GM12875 (cell line): Measurements from ENCODE around the gene PKLR.
"Not testable (repeated sequence)": the region's sequence is repeated elsewhere in the genome, so short reads cannot be mapped to it uniquely, and the experiment has no call there.

ENCODE experiments used
- H3K4me3 ChIP-seq: one replicate; pipeline ENCODE4 v1.5.1; 2011; ENCODE audit warnings: low read depth, low read length, control low read depth
- CTCF ChIP-seq: IDR thresholded peaks from 2 replicates; pipeline ENCODE4 v1.5.1; 2011; ENCODE audit warnings: low read depth, mild to moderate bottlenecking, control low read depth, inconsistent platforms, low read length, moderate library complexity, borderline replicate concordance; ENCODE audit not compliant: insufficient read depth

PKLR gene

GRCh38 chr1:155301342-155301841, at the start of gene PKLR:
TSS of gene PKLR (minus strand) at chr1:155301438. CDS start at chr1:155301395, 43 bp downstream.
- TF ChIP-seq CTCF: no peak
- H3K4me3 ChIP-seq: no peak within 1 kb of the TSS

- no peak overlapping the region for H3K4me3 ChIP-seq
- no peak for TF ChIP-seq CTCF
Observed at GRCh38 chr1:155342842-155343241, 41.6 kb upstream of the PKLR start.

DNA sequence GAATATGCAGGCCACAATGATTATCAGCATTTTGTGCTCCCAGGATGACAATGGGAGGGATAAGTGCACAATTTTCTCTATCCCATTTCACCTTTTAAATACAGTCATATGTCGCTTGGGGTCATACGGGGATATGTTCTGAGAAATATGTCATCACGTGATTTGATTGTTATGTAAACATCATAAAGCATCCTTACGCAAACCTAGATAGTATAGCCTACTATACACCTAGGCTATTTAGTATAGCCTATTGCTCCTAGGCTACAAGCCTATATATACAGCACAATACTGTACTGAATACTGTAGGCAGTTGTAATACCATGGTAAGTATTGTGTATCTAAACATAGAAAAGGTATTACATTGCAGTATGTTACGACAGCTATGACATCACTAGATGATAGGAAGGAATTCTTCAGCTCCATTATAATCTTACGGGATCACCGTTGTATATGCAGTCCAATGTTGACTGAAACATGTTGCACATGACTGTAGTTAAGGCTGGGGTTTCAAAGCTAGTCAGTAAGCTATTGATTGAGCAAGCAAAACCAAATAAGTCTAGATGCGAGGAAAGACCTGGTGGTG, 38.4 kb upstream of the PKLR start:
- no peak for TF ChIP-seq CTCF
- H3K4me3 ChIP-seq: no peak overlapping the region

DNA sequence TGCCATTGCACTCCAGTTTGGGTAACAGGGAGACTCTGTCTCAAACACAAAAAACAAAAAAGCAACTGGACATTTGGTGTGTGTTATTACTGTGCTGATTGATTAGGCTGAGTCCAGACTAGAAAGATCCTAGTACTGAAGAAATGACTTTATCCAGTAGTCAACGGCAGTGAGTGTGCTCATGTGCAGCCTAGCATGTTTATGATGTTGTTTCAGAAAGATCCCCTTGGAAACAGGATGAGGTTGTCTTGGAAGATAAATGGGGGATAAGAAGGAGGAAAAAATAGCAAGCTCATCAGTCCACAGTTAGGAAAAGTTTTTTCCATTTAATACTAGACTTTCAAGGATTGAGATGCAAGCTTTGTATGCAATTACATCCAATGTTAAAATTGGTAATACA, 33.7 kb upstream of the PKLR start:
- H3K4me3 ChIP-seq: no peak overlapping the region
- no peak for TF ChIP-seq CTCF

GRCh38 chr1:155329980-155330598, 28.9 kb upstream of the PKLR start:
- TF ChIP-seq CTCF: no peak
- no peak overlapping the region for H3K4me3 ChIP-seq

GRCh38 chr1:155328856-155329255, 27.6 kb upstream of the PKLR start:
- H3K4me3 ChIP-seq: not testable (repeated sequence)

DNA sequence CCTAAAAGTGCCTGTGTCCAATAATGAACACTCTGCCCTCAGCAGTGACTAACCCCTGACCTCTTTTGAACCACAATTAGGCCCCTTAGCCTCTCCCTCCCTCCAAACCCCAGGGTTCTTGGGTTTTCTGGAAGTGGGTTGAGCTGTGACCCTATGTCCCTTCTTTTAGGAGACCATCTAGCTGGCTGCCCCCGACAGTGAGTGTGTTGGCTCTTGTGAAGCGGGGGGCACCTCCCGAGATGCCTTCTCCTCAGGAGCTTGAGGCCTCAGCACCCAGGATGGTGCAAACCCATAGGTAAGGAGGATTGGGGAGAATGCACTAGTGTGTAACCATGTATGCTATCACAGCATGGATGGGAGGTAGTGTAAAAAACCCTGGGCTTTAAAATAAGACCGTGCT, 26.7 kb upstream of the PKLR start:
- TF ChIP-seq CTCF: no peak
- H3K4me3 ChIP-seq: no peak overlapping the region
